Globus pallidus (tissue), 1 donor: Measurements from ENCODE around the gene SLC2A6.

Experiments used
- DNase-seq: peaks from one replicate; pipeline ENCODE4 v3.0.0-alpha.2; 2015; ENCODE audit warnings: low spot score

Gene SLC2A6

GRCh38 chr9:133496861-133497842 is 18.3 kb upstream of the SLC2A6 start:
- DNase-seq: no peak

GRCh38 chr9:133495327-133496293 is 16.7 kb upstream of the SLC2A6 start:
- DNase-seq: no peak

DNA sequence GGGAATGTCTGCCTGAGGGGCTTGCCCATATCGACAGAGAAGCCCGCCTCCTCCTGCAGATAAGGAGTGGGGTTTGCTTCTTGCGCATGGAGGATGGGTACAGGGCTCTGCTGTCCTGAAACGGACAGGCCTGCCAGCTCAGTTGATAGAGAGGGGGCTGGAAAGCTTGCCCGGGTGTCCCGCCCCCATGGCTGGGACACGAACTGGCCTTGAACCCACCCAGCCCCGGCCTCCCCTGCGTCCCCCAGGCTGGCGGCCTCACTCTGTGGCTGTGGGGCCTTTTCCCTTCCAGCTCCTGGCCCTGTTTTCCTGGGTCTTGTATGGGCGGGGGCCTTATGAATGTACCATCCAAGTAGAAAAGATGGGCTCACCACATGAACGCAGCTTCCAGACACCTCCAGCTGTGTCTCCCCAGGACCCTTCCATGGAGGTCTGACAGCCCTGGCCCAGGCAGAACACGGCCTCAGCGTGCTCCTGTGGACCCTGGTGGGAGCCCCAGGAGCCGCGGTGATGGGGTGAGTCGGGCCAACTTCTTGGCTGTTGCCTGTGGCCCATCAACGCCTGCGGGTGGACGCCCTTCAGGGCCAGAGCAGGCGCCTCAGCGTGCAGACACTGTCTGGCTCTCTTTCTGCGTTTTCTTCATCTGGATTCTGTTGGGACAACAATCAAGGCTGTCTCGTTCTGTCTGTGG is 15.9 kb upstream of the SLC2A6 start:
- no peak for DNase-seq

GRCh38 chr9:133493845-133494540 is 15.1 kb upstream of the SLC2A6 start:
- no peak for DNase-seq

- no peak for DNase-seq
Observed at GRCh38 chr9:133493428-133493827, 14.5 kb upstream of the SLC2A6 start.

DNA sequence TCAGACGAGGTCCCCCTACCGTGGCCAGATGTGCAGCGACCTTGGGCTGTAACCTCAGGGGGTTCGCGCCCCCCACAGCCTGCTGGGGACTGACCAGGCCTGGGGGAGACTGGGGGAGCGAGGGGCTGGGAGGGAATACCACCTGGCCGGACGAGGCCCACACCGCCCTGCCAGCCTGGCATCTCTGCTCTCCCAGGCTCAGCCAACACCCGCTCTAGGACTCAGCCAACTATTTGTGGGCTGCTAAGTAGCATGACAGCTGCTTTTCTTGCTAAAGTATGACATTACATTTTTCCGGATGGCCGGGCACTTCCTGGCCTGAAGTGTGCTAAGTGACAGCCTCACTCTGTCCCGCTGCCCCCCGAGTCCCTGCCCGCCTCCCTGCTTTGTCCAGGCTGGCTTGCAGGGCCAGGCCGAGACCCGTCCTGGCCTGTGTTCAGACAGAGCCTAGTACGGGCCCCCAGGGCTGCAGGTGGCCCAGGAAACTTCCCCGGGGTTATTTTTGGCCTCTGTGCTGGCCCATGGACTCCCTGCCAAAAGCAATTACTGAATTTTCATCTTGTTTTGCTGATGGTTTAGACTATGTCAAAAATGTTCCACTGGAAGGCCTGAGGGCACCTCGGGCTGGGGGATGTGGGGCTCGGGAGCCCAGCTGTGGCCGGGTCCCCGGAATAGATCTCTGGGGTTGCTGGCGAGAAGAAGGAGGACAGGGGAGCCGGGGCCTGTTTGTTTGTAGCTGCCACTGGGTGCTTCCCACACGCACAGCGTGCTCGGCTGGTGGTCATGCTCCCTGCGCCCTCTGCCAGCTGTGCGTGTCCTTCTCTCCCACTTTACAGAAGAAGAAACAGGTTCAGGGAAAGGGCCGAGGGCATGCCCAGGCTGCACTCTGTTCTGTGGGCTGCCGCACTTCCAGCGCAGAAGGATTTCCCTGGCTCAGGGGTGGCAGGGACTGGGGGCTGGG is 13.4 kb upstream of the SLC2A6 start:
- DNase-seq: no peak

DNA sequence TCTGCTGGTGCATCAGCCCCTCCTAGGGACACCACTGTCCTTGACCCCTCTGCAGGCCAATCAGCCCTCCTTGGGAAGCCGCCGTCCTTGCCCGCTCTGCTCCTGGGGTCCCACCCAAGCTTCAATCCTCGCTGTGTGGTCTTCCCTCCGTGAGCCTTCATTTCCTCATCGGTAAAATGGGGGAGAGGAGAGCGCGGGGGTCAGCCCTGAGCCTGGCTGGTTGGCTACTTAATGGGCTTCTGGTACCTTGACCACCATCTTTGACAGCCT is 12.7 kb upstream of the SLC2A6 start:
- DNase-seq: no peak

DNA sequence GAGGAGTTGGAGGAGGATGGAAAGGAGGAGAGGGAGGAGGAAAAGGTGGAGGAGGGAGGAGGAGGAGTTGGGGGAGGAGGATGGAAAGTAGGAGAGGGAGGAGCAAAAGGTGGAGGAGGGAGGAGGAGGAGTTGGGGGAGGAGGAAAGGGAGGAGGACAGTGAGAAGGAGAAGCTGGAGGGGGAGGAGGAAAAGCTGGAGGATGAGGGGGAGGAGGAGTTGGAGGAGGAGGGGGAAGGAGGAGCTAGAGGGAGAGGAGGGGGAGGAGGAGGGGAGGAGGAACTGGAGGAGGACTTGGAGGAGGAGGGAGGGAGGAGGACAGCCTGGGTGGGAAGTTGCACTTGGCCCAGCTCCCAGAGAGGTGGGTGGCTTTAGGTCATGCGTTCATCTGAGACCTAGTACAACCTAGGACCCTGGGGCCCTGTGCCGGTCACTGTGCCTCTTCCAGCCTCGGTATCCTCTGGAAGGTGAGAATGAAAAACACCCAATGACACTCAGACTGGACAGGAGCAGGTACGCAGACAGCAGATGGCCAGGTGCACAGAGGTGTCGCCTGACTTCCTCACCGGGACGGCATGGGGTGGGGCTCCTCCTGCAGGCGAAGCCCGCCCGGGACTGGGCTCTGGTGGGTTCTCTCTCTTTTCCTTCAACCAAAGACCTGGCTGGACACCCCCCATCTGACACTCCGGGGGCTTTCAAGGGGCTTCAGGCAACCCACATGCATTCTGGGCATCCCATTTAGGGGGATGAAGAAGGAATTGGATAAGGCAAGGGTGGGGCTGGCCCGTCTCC is 12.2 kb upstream of the SLC2A6 start:
- DNase-seq: no peak

GRCh38 chr9:133490201-133490681 is 11.3 kb upstream of the SLC2A6 start:
- DNase-seq: no peak

- DNase-seq: no peak
Observed at GRCh38 chr9:133489253-133490190, 10.6 kb upstream of the SLC2A6 start.

DNA sequence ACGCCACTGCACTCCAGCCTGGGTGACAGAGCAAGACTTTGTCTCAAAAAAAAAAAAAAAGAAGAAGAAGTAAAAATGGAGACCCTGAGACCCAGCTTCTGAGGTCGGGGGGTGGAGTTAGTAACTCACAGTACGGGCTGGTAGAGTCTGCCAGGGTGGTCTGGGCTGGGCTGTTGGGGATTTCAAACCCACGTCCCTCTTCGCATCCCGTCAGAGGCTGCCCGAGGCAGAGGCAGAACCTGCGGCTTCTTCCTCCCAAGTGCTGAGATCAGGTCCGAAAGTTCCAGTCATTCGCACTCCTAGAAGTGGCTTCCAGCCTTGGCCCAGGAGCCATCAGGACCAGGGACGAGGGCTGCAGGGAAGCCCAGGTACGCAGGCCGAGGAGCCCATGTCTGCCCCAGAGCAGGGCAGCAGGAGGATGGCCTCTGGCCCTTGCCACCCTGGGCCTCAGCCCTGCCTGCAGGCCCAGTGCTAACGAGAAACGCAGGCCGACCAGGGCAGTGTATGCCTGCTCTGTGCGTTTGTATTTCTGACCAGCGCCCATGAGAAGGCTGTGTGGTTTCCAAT is 9.9 kb upstream of the SLC2A6 start:
- DNase-seq: no peak

DNA sequence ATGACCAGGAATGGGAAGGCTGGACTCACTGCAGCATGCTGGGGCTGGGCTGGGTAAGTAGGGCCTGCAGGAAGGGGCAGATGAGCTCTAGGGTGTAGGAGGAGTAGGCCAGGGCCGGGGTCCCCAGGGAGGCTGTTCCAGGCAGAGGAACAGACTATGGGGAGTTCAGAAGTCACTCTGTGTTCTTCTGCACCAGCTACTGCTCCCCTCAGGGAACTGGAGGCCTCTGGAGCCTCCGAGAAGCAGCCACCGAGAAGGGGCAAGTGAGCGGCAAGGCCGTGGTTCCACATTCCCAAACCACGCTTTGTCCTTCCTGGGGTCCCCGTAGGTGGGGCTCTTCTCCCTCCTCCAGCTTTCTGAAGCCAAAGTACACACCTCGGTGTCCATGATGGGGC is 8.4 kb upstream of the SLC2A6 start:
- no peak for DNase-seq

GRCh38 chr9:133485531-133486260 is 6.8 kb upstream of the SLC2A6 start:
- DNase-seq: no peak

GRCh38 chr9:133484671-133485437 is 6.0 kb upstream of the SLC2A6 start:
- no peak for DNase-seq

GRCh38 chr9:133483611-133484010 is 4.7 kb upstream of the SLC2A6 start:
- no peak for DNase-seq

GRCh38 chr9:133477992-133478850 is 678 bp downstream of the SLC2A6 start:
- no peak for DNase-seq
